ENCODE results near the gene DNAI4.
"Not testable (repeated sequence)": the region's sequence is repeated elsewhere in the genome, so short reads cannot be mapped to it uniquely, and the experiment has no call there.

Gene DNAI4

DNA sequence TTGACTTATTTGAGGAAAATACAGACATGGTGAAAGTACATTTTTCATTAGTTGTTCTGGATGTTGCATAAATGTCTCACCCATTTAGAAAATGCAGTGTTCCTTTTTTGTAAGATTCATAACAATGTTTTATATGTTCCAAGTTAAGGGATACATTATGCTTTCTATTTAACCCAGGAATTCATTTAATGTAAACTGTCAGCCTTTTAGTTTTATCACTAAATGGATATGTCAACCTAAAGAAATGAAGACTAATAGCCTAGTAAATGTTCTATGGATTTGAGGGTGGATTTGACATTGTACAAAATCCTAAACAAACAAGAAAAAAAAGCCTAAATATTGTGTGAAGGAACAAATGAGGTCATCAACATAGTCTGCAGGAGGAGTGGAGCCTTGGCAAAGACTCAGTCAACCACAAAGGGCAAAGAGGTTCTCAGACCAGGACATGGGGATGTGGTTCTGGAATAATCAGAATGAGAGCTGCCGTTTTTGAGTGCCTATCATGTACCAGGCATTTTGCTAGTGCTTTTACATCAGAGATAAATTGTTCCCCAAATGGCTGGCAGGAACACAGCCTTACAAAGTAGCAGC, 114.8 kb downstream of the DNAI4 start:
- DNase-seq: no peak

DNA sequence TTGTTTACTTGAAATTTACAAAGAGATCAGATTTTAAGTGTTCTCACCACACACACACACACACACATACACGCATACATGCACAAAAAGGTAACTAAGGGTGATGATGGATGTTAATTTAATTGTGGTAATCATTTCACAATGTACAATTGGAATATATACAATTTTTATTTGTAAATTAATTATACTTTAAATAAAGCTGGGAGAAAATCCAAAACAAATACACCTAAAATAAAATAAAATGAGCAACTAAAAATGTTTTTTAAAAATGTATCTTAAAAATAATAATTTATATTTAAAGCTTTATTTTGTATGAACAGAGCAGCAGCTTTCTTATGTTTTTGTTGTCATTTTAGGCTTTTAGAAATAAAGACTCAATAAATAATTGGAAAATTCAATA, 115.4 kb downstream of the DNAI4 start:
- DNase-seq: no peak

DNA sequence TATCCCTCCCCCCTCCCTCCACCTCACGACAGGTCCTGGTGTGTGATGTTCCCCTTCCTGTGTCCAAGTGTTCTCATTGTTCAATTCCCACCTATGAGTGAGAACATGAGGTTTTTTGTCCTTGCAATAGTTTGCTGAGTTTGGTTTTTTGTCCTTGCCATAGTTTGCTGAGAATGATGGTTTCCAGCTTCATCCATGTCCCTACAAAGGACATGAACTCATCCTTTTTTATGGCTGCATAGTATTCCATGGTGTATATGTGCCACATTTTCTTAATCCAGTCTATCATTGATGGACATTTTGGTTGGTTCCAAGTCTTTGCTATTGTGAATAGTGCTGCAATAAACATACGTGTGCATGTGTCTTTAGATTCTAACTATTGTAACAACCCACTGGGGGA, 128.8 kb downstream of the DNAI4 start:
- DNase-seq: not testable (repeated sequence)

DNA sequence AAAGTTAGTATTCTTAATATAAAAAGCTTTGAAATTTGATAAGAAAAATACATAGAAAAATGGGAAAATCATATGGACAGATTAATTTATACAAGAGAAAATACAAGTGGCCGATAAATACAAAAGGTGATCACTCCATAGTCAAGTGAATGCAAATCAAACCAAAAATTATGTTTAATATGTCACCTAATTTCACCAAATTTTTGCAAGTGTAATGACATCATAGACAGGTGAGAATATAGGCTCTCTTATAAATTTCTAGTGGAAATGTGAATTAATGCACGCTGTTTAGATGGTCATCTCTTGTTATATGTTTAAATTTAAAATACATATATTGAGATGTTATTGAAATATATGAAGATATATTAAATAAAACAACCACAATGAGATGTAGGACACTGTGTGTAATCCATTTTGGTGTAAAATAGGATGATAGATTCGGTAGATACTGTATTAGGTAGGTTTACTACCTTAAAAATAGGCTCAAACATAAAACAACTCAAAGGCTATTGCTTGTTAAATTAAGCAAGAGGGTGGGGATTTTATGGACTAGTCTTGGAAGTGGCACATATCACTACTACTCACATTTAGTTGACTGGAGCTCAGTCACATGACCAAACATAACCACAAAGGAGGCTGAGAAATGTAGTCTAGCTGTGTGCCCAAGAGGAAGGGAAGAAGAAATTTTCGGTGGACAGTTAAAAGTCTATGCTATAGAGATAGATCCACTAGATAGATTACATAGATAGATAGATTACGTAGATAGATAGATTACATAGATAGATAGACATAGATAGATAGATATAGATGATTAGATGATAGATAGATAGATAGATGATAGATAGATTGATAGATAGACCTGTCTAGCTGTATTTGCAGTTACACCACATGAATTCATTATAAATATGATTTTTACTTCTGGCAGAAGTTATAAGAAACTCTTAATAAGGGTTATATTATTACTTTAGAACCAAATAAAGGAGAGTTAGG, 132.7 kb downstream of the DNAI4 start:
- no peak for DNase-seq

DNA sequence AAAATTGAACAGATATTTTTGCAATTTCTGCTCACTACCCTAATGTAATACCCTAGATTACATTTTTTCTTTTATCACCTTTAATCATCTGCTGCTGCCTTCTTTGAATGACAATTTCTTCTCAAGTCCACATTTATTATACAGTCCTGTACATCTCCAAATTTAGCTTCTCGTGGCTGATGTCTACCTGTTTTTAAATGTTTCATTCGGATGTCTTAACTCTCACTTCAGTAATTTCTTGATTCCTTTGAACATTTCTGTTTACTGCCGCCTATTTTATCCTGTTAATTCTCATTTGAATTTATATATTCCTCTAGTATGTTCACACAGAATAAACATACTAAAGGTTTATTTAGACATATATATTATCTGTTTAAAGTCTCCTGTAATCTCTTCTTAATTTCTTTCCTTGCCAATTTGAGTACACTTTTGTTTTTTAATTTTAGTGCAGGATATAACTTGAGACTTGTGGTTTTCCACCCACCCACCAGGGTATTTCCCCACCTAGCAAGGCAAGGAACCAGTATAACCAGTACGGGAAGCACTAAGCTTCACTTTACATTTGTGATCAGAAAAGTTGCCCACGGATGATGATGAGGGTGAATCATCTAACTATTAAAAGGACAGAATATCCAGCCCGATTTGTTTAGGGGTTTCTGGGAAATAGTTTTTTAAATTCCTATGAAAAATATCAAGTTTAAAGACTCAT, 136.3 kb downstream of the DNAI4 start:
- DNase-seq: no peak

DNA sequence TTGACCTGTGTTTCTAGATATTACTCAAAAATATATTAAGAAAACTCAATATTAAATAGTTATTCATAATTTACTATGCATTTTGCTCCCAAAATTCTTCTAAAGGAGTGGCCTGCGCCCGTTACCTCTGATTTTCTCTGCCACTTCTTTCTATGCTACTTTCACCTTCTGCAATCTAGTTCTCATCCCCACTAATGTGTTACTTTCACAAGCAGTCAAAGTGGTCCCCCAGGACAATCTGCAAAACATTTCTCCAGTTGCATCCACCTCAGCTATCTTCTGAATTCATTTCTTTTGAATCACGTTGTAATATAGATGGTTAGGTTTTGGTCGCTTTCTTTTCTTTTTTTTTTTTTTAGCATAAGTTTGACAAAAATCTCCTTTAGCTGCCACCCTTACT, 137.0 kb downstream of the DNAI4 start:
- DNase-seq: no peak

DNA sequence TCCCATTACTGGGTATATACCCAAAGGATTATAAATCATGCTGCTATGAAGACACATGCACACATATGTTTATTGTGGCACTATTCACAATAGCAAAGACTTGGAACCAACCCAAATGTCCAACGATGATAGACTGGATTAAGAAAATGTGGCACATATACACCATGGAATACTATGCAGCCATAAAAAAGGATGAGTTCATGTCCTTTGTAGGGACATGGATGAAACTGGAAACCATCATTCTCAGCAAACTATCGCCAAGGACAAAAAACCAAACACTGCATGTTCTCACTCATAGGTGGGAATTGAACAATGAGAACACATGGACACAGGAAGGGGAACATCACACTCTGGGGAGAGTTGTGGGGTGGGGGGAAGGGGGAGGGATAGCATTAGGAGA, 138.9 kb downstream of the DNAI4 start:
- DNase-seq: not testable (repeated sequence)

DNA sequence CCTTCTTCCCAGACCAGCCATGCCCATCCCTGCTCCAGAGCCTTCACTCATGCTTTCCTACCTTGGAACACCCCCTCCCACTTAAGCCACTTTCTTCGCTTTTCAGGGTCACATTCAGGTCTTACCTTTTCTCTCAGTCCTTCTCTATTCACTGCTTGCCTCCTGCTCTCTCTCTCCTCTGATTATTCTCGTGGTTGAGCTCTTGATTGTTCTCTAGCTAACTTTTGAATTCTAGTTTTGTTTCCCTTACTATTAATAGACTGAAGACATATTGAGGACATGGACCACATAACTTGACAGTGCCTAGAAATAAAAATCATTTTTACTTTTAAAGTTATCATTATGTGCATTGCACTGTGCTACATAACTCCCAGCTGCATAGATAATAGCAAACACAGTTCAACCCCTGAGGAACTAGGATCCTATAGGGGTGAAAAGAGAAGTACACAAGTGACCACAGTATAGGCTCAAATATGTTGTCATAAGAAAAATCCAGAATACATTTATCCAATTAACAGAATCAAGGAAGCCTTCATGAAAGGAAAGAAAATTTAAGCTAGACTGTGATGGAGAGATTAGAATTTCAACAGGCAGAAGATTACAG, 145.1 kb downstream of the DNAI4 start:
- DNase-seq: no peak

DNA sequence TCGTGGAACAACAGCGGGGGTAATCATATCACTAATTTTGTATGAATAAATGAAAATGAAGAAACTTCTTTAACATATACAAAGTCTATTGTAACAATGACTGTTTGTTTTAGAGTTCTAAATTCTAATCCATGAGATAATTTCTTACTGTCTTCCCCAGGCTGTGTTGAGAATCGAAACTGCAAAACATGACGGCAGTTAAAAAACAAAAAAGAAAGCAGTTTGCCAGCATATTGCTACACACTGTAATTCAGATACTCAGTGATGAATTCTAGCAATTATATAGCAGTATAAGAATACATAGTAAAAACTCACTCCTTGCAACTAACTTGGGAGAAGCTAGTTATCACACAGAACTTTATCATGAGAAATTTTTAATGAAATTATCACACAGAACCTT, 145.7 kb downstream of the DNAI4 start:
- DNase-seq: no peak

DNA sequence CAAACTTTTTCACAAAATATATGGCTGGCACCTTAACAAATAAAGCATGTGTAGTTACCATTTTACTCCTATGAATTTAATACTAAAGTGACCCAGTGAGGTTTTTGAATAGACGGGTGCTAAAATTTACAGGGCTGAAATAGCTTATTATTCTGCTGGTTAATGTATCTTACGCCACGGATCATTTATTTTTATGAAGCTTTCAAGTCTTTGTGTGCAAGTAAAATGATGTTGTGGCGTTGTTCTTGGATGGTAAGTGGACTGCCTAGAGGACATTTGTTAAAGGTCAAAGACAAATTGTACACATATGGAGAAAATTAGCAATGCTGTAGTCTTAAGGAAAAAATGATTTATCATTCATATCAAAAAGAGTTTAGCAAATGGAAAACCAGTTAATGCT, 146.4 kb downstream of the DNAI4 start:
- no peak for DNase-seq

DNA sequence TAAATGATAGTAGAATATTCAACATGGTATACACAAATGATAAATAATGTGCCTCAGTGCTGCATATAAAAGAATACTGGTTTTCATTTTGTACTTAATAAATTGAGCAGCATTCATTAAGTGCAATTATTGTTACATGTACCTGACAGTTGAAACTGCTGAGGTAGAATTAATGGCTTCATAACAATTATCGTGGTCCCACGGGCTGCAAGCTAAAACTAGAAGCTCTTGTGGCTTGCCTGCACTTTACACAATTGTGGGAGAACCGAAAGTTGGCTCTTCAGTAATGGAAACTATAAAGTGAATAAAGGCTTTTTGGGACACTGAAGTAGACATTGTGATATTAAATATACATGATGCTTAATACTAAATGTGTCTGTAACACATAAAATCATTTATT, 146.8 kb downstream of the DNAI4 start:
- peak; percentile 24 for DNase-seq

DNA sequence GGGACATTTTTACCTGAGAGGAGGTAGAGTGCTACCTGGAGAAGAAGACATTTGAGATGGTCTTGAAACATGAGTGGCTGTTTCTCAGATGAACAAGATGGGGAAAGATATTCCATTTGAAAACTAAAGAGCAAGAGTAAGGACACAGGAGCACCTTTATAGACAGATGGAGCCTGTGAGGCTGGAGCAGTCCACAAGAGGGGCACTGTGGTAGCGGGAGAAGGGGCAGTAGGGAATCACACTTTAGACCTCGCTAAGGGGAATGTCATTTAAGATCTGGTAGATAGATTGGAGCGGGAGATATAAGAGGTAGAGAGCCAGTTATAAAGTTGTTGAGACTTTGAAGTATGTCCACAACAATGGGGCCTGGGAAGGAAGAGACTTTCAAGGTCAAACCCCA, 149.0 kb downstream of the DNAI4 start:
- DNase-seq: no peak

DNA sequence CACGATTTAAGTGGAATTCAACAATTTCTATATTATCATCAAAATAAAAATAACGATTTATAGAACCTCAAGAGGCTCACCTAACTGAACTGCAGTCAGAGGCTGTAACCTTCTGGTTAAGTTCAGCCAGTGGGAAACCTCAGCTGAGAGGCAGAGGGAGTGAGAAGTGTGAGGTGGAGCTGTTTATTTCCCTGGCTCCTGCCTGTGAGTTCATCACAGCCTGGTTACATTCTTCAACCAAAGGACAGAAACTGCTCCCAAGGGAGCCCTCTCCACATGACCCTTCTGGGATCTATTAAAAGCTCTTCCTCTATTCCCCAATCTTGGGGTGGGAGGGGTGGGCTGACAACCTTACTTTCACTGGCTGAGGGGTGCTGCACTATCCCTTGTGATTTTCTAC, 150.2 kb downstream of the DNAI4 start:
- DNase-seq: peak; percentile 7

DNA sequence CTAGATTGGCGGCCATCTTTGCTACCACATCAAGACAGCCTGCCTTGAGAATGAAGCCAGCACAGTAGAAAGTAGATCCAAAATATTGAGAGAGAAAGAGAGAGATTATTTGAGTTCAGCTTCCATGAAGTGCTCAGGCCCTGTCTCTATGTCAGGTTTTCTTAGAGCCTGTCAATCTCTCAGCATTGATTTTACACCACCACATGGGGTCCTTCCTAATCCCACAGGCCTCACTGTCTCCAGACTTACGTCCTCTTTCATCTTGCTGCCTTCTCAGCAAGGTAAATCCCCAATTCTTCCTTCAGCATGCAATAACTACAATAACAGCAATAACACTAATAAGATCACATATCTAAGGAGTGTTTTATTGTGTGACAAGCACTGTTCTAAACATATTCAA, 151.4 kb downstream of the DNAI4 start:
- no peak for DNase-seq

DNA sequence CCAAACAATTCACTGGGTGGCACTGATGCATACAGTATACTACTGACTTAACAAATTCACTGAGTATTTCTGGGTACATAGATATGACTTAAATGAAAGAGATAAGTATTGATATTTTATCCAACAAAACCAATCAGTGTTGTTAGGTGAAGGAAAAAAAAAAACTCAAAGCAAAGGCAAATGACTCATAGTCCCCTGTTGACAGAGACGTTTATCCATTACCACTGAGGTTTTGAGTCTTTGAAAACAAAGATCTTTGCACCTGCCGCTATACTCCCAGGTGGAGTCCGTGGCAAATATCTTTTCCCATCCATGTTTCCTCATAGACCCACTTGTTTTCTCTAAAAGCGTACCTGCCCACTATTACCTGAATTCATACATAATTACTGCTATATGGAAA, 154.0 kb downstream of the DNAI4 start:
- DNase-seq: no peak

DNA sequence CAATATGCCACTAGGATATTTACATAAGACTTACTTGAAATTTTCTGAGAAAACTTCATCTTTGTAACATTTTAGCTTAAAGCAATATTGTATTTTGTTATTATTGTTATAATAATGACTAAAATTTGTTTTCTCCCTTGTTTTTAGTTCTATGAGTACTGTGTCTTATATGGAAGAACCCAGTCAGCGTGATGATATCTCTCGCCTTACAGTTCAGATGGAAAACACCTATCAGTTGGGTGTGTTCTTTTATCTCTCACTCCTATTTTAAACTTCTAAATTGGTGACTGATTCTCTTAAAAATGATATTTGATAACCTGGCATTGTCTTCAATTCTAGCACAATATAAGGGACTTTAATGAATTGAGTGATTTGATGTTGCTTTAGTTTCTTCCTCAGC, 154.4 kb downstream of the DNAI4 start:
- DNase-seq: no peak

DNA sequence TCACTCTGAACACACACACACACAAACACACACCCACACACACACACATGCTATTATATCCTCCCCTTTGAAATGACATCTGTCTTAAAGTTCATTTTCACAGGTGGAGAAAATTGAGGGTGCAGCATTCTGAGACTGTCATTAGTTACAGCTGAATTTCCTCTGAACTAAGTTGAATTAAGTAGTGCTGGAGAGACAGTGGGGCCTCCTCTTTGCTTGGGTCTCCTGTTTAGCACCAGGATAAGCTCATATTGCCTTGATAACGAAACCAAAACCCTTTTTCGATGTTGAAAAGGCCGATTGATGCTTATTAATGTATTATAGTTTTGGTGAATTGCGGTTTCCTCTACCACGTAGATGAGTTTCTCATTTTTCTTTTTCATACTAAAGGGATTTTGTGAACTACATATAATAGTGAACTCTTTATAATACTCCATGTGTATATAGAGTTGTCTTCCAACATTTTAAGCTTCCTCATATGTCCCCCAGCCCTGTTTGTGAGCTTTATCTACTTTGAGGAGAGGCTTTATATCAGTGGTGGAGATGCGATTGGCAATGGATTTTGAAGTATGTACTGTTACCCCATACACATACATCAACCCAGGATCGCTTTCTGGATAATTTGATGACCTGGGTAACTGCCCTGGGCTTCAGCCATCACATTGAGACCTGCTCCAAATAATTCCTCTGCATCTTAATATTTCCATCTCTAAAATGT, 155.0 kb downstream of the DNAI4 start:
- DNase-seq: peak; percentile 18

DNA sequence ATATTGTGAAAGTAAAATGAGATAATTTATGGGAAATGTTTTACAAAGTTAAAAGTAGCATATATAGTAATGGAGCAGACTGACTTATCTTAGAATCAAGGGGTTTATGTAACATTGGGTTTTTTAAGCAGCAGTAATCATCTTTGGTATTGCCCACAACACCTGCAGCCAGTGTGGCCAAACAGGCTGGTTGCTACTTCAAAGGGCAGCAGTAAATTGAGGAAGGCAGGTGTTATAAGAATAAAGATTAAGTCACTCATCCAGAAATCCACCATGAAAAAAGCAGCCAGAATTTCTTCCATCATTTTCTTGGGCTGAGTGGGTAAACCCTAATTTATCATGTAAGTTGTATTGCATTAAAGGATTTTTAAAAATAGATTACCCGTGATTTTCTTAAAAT, 155.7 kb downstream of the DNAI4 start:
- DNase-seq: no peak

DNA sequence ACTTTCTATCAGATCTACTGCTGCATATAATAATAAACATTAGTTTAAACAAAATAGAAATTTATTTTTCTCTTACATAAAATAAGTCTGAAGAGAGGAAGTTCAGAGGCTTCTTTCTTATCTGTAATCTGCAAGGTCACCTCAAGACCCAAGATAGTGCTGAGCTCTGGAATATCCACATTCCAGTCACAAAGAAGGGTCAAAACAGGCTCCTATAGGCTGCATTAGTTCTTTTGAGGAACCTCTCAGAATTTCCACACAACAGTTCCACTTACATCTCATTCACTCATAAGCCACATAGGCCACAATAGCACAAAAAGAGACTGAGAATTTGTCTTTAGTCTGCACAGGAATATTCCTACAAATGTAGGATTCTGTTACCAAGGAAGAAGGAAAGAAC, 157.0 kb downstream of the DNAI4 start:
- no peak for DNase-seq

DNA sequence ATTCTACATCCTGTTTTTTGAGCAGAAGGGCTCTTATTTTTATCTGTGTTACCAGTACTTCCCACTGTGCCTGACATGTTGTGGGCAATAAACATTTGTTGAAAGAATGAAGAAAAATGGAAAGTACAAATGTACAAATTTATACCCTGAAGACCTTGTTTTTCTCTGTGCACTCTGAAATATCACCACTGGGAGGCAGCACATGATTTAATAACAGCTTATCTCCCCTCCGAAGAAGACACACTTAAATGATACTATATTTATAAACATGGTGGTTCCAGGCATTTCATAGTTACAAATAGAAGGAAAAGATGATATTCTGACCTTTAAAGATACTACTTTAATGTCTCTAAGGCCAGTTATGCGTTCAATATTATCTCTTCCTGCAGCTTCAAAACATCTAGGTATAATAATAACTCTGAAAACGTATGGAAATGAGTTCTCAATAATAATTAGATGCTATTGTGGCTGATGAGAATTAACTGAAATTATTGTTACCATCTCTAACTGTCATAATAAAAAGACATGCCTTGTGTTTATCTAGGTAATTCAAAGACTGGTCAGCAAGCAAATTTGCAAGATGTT, 159.6 kb downstream of the DNAI4 start:
- peak; percentile 52 for DNase-seq
